NCI-H2081 treated with DMSO at 0.1 percent for 48 hours (cell line): ENCODE data around the gene RTN4.

Experiments used
- DNase-seq: peaks from one replicate; lab custom pipeline; 2025; lab: John Stamatoyannopoulos, UW

The RTN4 gene

DNA sequence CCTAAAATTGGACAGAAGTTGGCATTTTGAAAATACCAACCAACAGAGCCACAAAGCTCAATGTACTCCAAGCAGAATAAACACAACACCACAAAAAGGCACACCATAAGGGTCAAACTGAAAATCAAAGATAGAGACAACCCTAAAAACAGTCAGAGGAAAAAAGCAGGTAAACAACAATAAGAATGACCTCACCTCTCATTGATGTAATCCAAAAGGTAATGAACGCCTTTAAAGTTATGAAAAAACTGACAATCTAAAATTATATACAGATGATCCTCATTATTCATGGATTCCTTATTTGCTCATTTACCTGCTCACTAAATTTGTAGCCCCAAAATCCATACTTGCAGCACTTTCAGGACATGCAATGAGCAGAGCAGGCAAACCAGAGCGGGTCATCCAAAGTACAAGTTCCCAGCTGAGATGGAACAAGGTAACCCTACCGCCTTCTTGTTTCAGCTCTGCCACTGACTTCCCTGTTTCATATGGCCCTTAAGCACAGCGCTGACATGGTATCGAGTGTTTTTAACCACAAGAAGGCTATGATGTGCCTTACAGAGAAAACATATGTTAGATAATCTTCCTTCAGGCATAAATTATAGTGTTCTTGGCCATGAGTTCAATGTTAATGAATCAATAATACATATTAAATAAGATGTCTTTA lies 17.0 kb downstream of the RTN4 start:
- no peak for DNase-seq

DNA sequence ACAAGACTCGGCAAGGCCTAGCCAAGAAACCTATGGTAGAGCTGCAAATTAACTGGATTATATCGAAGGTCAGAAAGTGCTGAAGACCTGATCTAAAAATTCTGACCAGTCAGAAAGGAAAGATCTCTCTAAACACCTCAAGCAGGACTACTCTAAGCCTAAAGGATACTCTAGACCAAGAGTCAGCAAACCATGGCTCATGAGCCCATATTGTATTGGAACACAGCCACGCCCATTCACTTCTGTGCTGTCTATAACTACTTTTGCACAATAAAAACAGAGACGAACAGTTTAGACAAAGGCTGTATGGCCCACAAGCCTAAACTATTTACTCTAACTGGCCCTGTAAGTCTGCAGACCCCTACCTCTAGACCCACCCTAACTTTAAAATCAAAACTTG lies 18.7 kb downstream of the RTN4 start:
- no peak for DNase-seq

DNA sequence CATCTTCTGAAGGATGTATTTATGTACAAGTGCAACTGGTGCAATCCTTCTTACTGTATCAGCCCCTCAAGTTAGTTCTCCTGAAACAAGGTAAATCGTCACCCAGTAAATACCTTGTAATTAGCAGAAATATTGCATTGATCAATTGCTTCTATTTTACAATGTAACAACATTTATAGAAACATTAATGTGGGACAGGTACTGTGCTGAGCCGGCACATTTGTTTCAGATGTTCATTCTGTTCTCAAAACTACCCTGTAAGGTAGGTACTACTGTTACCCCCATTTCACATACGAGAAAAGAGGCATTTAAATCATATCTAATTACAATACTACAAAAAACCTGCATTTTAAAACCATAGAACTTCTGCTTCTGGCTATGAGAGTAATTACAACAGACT lies 19.5 kb downstream of the RTN4 start:
- no peak for DNase-seq

DNA sequence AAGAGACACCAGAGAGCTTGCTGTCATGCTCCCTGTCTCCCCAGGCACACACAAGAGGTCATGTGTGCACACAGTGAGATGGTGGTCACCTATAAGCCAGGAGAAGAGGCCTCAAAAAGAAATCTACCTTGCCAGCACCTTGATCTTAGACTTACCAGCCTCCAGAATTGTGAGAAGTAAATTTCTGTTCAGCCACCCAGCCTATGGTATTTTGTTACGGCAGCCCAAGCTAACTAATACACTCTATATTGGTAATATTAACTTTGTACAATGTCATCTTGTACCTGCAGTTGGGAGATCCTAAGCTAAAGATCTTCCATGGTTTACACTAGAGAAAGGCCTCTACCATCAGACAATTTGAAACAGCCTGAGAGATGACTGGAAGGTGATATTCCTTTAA lies 21.2 kb downstream of the RTN4 start:
- no peak for DNase-seq

DNA sequence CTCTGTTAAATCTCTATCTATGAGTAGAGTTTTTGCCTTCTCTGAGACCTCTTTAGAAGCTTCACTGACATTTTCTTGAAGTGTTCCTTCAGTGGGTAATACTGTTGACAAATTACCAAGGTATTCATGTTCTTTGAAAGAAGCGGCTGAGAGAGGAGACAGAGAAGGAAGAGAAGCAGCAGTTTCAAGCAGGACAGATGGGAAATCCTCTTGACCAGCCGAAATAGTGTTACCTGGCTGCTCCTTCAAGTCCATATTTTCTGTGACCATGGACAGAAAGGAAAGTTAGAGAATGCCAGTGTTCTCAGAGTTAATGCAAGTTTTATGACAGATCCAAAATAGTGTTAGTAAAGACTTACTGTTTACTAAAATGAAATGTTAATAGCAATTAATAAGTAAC lies 23.0 kb downstream of the RTN4 start:
- DNase-seq: no peak

DNA sequence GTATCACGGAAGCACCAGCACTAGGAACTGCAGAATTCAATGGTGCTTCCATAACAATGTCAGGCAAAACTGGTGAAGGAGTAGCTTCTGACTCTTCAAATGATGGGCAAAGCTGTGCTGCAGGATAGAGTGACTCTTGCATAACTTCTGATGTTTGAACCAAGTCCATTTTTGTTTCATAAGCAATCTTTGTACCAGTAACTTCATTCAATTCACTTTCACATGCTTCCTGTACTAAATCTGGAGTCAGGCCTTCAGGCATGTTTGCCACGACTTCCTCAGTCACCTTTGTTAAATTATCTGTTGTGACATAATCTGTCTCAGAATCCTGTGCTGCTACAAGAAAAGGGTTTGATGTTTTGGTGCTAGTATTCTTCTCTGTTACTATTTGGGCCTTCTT lies 24.0 kb downstream of the RTN4 start:
- DNase-seq: no peak

DNA sequence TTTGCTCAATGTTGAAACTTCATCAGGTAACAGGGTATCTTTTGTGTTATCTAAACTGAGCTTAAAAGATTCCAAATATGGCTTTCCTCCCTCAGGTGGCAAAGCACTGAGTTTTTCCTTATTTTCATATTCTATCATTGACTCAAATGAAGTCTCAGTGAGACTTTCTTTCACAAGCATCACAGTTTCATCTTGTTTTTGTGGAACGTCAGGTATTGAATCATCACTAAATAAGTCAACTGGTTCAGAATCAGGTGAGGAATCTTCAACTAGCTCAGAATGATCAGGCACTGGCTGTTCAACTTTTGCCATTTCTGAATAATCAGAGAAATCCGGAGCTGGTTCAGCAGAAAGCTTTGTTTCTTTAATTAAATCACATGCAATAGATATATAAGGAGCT lies 24.6 kb downstream of the RTN4 start:
- DNase-seq: no peak

DNA sequence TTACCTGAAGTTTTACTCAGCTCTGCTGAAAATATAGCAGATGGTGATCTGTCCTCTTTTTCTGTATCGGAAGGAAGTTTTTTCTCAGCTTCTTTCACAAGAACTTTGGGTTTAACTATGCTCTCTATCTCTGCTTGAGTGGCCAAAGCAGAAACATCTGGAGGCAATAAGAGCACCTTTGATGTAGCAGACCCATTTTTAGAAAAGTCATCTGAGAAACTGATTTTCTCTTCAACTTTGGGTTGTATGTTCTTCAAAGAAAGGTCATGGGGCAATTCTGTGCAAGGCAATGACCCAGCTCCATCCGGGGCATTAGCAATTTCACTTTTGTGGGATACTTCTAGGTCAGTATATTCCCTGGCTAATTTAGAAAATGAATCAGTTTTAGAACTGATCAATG lies 25.2 kb downstream of the RTN4 start:
- DNase-seq: no peak

DNA sequence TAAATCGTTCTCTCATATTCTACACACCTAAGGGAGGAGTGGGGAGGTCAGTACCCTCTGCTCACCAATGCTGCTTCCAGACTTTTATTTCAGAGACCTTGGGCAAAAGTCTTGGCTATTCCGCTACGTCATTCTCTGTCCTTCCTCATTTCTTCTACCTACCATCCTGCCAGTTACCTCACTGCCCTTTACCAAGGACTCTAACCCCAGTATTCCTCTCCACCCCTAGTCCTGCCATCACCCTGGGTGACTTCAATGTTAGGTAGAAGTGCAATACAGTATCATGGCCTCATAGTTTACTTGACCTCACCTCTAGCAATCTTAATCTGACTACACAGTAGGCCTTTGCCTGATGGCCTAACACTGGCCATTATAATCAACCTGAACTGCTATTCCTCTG lies 27.8 kb downstream of the RTN4 start:
- DNase-seq: no peak

DNA sequence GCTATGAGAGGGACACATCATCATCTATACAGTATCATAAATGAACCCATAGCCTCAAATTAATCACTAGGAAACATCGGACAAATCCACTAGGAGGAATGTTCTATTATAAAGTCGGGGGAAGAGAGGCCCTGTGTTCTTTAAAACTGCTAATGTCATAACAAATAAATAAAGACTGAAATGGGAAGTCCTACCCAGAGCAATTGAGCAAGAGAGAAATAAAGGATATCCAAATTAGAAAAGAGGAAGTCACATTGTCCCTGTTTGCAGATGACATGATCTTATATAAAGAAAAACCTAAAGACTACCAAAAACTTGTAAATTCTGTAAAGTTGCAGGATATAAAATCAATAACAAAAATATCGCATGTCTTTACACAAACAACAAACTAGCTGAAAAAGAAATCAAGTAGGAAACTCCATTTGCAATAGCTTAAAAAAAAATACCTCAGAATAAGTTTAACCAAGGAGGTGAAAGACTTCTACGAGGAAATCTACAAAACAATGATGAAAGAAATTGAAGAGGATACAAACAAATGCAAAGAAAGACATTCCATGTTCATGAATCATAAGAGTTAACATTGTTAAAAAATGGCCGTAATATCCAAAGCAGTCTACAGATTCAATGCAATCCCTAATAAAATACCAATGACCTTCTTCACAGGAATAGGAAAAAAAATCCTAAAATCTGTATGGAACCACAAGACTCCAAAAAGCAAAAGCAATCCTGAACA lies 30.6 kb downstream of the RTN4 start:
- DNase-seq: no peak

DNA sequence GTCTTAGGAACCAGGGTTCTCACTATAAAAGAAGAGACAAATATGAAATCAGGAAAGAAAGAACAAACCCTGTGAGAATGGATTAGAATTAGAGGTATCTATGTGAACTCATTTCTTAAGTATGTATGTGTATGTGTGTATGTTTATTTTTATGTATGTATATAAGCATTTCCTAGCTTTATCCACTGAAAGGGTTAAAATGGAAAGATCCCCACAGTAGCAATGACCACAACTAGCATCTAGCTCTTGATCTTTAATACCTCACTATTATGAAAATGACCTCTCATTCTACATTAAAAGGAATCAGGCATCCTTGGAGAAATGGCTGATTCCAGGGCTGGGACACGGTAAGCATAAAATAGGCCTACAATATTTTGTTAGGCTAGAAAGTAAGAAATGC lies 31.6 kb downstream of the RTN4 start:
- no peak for DNase-seq

DNA sequence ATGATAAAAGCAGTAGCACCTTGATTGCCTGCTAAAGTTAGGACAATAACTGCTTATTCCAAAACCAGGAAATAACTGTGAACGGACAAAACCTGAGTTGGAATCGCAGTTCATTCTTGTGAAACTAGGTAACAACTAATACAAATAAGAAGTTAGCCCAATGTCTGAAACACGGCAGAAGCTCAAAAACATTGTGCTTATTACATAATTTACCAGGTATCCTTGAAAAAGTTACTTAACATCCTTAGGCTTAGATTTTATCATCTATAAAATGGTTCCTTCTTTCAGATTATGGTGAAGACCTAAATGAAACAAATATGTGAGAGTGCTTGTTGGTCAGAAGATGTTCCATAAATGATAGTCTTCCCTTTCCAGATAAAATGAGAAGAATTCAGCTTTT lies 32.4 kb downstream of the RTN4 start:
- no peak for DNase-seq

DNA sequence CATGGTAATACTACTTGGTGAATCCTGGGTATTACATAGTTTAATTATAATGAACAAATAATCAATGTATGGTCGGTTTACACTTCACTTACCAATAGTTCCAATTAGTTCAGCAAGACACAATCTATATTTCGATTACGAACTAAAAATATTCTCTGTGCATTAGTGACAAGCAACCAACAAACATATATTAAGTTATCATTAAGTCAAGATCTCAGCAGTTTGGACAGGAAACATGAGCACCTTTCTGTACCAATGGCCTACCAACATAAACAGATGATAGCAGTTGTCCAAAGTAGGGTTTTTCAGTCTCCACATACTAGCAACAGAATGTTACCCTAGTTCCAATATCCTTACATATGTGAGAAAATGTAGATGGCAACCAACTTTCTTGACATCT lies 32.8 kb downstream of the RTN4 start:
- DNase-seq: no peak

DNA sequence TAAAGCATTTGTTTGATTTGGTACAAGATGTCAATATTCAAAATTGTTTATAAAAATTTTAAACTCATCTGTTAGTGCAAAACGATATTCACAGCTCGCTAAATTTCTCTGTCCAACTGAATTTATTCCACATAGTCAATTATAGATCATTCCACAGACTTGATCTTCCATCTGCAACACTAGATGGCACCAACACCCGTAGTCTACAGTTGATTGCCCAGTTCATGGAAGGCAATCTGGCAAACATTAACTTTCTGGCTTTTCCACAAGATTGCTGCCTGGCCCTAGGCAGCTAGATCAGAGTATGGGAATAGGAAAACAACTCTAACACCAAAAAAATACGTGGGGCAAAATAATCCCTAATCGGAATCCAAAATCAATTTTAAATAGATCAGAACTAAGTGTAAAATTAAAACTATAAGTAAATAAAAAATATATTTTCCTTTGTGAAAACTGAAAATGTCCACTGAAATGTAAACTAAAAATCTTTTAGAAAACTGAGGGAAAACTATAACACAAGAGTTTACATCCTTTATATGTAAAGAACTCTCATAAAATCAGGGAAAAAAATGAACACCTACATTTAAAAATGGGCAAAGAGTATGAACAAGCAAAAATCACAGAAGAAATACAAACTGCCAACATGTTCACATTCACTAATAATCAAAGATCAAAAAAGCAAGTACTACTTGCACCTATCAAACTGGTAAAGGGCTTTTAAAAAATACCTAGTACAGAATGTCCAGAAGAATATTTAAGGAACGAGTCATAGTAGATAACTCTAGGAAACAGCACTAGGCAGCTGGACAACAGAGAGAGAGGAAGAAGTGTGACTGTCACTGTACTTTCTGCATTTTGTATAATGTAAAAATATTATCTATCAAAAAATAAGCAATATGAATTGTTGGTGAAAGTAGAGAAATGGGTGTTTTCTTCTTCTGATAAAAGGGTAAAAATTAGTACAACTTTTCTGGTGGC lies 35.0 kb downstream of the RTN4 start:
- DNase-seq: no peak

DNA sequence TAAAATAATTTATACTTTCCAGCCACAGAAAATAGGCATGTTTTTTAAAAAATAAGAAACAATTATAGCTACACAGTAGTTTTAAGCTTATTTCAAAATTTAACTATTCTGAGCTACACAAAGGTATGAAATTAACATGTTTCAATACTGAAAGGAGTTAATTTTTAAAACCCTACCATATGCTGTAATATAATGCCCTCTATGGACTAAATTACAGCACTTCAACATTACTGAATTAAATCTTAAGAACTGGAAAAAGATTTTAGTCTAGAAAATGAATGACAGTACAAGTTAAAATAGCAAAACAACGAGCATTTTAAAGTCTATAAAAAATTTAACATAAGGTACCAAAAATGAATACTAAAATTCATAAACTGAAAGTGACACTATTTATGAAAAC lies 36.3 kb downstream of the RTN4 start:
- no peak for DNase-seq

DNA sequence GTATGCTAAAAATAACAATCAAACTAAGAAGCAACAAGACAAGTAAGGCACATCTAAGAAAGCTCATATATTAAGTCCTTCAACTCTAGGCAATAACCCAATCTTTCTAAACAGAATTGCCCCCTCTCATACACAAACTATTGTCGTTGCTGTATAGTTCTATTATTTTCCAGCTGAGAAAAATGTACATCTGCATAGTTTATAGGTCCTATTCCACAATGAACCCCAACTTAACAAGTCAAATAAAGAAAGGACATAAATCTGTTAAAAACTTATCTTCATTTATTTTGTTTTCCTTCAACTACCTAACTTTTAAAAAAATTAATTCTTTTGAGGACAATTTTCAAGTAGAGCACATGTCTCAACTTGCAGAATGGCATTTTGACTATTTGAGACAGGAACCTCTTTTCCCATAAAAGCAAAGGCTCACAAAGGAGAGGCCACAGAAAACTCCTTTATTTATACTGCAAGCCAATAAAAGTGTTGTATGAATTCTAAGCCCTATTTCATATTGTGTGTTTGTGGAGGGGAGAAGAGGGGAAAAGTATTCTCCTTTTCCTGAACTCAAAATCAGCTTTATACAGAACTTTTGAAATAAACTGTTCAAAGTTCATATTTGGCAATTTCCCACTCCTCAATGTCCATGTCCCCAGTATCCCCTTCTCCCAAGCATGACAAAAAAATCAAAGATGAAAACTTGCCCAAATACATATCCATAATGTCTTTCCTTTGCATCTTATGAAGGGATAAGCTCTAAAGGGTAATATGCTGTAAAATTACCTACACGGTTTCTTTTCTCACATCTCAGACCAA lies 37.4 kb downstream of the RTN4 start:
- no peak for DNase-seq

DNA sequence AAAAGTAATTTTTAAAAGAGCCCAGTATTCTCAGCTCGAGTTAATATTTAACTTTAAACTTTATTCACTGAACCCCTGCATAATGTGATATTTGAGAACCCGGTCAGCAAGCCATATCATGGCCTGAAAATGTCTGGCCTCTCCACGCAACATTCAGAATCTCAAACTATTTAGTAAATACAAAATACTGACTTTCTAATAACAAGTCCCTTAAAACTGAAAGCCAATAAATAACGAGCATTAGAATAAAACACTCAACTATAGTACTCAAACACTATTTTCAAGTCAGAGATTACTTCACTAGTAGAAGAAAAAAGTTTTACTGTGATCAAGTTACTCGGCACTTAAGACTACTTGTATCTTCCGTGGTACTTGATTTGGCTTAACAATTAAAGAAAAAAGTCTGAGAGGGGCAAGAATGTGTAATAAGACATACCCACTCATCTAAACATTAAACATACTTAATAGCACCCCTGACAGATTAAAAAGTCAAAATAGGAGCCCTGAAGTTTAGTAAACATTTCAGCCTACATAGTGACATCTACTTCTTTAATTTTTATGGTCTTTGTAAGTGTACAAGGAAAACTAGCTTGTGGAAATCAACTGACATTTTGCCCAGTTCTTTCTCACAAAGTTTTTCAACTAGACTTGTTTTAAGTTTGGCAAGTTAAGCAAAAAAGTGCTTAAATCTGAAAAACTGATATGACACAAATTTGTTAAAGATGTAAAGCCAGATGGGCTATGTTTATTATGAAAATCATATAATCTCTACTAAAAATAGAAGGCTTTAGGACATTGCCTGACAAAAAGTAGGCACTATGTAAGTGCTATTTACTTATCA lies 38.2 kb downstream of the RTN4 start:
- DNase-seq: no peak

DNA sequence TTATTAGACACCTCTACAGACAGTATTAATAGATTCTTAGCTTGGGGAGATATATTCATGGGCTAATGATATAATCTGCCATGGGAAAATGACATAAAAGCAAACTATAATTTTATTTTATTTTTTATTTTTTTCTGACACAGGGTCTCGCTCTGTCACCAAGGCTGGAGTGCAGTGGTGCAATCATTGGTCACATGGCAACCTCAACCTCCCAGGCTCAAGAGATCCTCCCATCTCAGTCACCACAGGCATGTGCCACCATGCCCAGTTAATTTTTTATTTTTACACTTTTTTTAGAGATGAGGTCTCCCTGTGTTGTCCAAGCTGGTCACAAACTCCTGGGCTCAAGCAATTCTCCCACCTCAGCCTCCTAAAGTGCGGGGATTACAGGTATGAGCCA lies 39.3 kb downstream of the RTN4 start:
- no peak for DNase-seq

DNA sequence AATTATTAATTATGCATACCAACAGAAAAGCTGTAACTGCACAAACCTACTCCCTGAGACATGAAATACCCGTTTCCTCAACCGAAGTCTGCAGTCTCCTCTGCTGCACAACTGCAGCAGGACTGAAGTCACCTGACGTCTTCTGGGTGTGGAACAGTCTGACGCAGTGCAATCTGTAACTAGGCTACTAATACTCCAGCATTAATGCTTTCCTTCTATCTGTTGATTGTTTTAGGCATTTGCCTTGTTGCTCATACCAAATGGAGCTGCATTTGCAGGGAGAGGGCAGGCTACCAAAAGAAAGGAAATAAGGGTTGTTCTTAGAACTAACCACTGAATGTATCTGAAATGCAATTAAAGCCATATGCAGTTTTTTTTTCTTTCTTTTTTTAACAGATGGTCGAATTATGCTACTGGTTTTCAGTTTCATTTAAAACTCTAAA lies 40.1 kb downstream of the RTN4 start:
- no peak for DNase-seq

DNA sequence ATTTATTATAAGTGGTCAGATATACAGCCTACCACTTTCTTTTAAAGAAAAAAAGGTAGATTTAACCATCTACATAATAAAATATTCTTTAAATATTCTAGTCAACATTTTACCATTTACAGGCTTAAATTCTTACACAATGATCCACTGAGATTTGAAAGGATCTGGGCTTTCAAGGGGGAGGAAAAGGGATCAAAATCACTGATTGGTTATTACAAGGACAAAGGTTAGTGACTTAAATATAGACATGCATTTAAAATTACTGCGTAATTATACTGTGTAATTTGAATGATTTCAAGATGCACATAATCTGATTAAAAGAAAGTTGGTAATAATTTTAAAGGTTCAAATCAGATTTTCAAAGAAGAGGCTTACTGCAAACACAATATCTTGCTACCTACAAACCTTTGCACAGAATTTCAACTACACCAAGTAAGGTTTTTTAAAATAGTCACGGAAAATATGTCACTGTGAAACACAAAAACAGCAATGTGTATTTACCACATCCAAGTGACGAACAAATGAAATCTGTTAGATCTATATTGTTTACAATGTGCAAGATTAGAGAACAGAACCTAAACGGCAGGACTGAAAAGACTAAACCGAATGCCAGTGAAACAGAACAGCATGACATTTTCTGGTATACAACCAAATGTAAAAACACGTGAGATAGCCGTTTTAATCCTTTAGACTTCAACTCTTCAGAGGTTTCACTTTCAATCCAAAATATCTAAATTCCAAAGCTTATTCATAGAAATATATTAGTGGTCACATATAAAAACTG lies 40.8 kb downstream of the RTN4 start:
- DNase-seq: no peak
